ENCODE measurements around the gene LAMA2. TPM values are rescaled to one million over a fixed set of nuclear protein-coding genes. Genes with fewer than 3 reads are reported as not detected.

Gene LAMA2
- total and polyA plus RNA-seq, 2 of the 8 experiments (the other 6 are each of a cell fraction or from before 2014, with no cell fraction given), result 1.3 to 3.8 TPM

DNA sequence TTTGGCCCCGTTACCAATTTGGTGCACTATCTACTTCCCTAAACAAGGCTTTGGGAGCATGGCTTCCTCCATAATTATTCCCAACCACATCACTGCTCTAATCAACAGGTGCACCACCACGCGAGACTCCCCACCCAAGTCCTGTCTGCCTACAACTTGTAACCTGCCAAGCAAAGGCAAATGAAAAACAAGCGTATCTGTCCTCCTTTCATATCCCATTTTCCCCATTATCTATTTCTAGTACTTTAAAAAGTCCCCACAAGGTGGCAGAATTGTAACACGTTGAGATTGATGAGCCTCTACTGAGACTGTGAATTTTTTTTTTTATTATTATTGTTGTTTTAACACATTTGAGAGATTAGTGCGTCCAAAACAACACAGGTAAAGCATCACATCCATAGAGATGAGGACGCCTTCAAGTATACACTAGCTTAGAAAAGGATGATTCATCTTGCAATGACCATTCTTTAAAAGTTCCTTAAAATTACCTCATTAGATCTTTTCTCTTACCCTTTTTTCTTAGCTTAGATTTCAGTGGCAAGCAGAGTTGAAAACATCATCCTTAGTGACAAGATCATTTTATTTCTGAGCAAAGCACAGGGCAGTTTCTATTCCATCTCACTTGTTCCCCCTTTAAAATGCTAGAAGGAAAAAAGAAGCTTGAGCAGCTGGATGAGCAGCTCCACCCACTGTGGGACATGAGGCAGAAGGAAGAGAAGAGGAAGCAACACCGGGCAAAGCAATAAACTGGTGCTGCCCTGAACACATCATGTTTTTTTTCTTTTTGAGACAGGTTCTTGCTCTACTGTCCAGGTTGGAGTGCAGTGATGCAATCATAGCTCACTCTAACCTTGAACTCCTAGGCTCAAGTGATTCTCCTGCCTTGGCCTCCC, 616.3 kb downstream of the LAMA2 start:
- Histone ChIP-seq H4K8ac (ENCODE audit: extremely low read depth, insufficient read depth, low read length) (no peak overlapping the region), H3K79me1 (ENCODE audit: low read depth, low read length) (no peaks in the 10 kb centered on the region), H3K23me2 (ENCODE audit: low read depth, low read length) (no peaks in the 10 kb centered on the region), H2BK12ac (ENCODE audit: low read depth, low read length) (0 out of 2 replicates have a peak overlapping the region, but pooled peaks have one; percentile 30), H4K91ac (replicated peaks; ENCODE audit: insufficient read length, low read length) (no peak overlapping the region), H3K14ac (ENCODE audit: insufficient read length) (no peak overlapping the region), H3K27ac (ENCODE audit: low read depth, low read length) (no peak overlapping the region), H3K4ac (replicated peaks; ENCODE audit: insufficient read length, low read depth, low read length) (no peak overlapping the region), H3K18ac (ENCODE audit: extremely low read depth, low read length) (no peak overlapping the region), H2AK5ac (ENCODE audit: low read depth, low read length) (no peak overlapping the region), H4K20me1 (replicated peaks in 1 of 2; ENCODE audit: control insufficient read depth in 1 of 2, insufficient read depth in 2 of 2, low read length in 2 of 2) (no peaks in the 10 kb centered on the region), H3K27me3 (replicated peaks in 1 of 4; ENCODE audit: control insufficient read depth in 3 of 4, extremely low read depth in 1 of 4, insufficient read depth in 3 of 4, low read length in 3 of 4) (no peaks in the 10 kb centered on the region), H4K5ac (ENCODE audit: insufficient read length, low read depth, low read length) (no peak overlapping the region), H3K9me3 (ENCODE audit: insufficient read depth in 2 of 2, low read depth in 1 of 2, low read length in 1 of 2) (no peaks in the 10 kb centered on the region), H3K36me3 (ENCODE audit: control insufficient read depth in 2 of 4, insufficient read depth in 4 of 4, low read length in 3 of 4) (no peaks in the 10 kb centered on the region), H3K4me1 (replicated peaks in 1 of 4; ENCODE audit: control insufficient read depth in 3 of 4, insufficient read depth in 4 of 4, low read length in 3 of 4) (peaks cover 4 to 17% (median 11%) of the 10 kb centered on the region in 4 experiments; a peak in 5 of 7 replicates), H2BK15ac (ENCODE audit: low read length) (no peak overlapping the region), H3K9ac (replicated peaks in 1 of 4; ENCODE audit: extremely low read depth in 1 of 4, low read depth in 3 of 4, low read length in 3 of 4) (no peak overlapping the region), H2AFZ (ENCODE audit: low read length) (0 out of 2 replicates have a peak overlapping the region, but pooled peaks have one; percentile 28), H2BK120ac (replicated peaks; ENCODE audit: low read depth, low read length) (no peak overlapping the region), H3K4me2 (ENCODE audit: insufficient read depth in 1 of 2, low read depth in 2 of 2, low read length in 2 of 2) (no peak overlapping the region), H3K79me2 (ENCODE audit: control insufficient read depth in 1 of 2, insufficient read depth in 2 of 2, low read length in 2 of 2) (no peaks in the 10 kb centered on the region), H3K56ac (replicated peaks; ENCODE audit: insufficient read length, low read depth, low read length) (no peak overlapping the region), H3K23ac (ENCODE audit: insufficient read length) (no peak overlapping the region), H2BK5ac (ENCODE audit: low read depth, low read length) (no peak overlapping the region), H3K4me3 (ENCODE audit: extremely low read depth in 1 of 4, insufficient read depth in 2 of 4, low read depth in 3 of 4, low read length in 4 of 4) (no peak overlapping the region), H2BK20ac (ENCODE audit: low read length) (no peak overlapping the region)
- WGBS, 2 experiments (ENCODE audit: extremely low coverage in 1 of 2, insufficient coverage in 1 of 2, insufficient read length in 1 of 2, insufficient replicate concordance in 2 of 2, low coverage in 1 of 2, low lambda C conversion rate in 2 of 2, missing lambda C conversion rate in 1 of 2), result 39% methylated on average over 8 of the region's 8 CpGs; no CpG with 5 or more reads in 1 of the 2 experiments
- DNase-seq (ENCODE audit: low read depth in 1 of 2, low spot score in 2 of 2) (no peak), FAIRE-seq (no peak)
- POLR2A ChIA-PET (ENCODE audit: partially characterized antibody), result no interaction called here
- CTCF ChIA-PET (ENCODE audit: partially characterized antibody), result interaction anchor here (0.6 to 7.9 kb wide), 38 partner anchors 8 to 1764 kb away, joined by 3 to 180 read pairs (median 4); no protein-coding TSS in a partner anchor
- TF ChIP-seq NANOG (IDR thresholded peaks at IDR 0.05; ENCODE audit: insufficient read depth, low read depth, low read length, poor library complexity, severe bottlenecking), result no peak
- TF ChIP-seq RAD21 (IDR thresholded peaks at IDR 0.05 in 1 of 2, conservative IDR thresholded peaks at IDR 0.05 in 1 of 2; ENCODE audit: low read depth in 2 of 2, low read length in 2 of 2), result peak; percentile 75 to 79
- TF ChIP-seq, protein P1, sequence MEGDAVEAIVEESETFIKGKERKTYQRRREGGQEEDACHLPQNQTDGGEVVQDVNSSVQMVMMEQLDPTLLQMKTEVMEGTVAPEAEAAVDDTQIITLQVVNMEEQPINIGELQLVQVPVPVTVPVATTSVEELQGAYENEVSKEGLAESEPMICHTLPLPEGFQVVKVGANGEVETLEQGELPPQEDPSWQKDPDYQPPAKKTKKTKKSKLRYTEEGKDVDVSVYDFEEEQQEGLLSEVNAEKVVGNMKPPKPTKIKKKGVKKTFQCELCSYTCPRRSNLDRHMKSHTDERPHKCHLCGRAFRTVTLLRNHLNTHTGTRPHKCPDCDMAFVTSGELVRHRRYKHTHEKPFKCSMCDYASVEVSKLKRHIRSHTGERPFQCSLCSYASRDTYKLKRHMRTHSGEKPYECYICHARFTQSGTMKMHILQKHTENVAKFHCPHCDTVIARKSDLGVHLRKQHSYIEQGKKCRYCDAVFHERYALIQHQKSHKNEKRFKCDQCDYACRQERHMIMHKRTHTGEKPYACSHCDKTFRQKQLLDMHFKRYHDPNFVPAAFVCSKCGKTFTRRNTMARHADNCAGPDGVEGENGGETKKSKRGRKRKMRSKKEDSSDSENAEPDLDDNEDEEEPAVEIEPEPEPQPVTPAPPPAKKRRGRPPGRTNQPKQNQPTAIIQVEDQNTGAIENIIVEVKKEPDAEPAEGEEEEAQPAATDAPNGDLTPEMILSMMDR (IDR thresholded peaks at IDR 0.05; ENCODE audit: control extremely low read depth in 1 of 3, insufficient read depth in 1 of 3, low read depth in 1 of 3, low read length in 3 of 3), result peak in 2 of 3 experiments; percentile 35 to 60; a peak in 2 of 4 replicates
